ENCODE data around the gene HBM. TPM values are rescaled to one million over a fixed set of nuclear protein-coding genes. Genes with fewer than 3 reads are reported as not detected.
"Not testable (repeated sequence)": the region's sequence is repeated elsewhere in the genome, so short reads cannot be mapped to it uniquely, and the experiment has no call there.

The HBM gene
- total and polyA plus RNA-seq, 5 donors from 2014 or later: not detected

GRCh38 chr16:159136-159849 lies 6.5 kb upstream of the HBM start:
- H3K4me1 Mint-ChIP-seq: peaks cover 0 to 9% (median 6%) of the 10 kb centered on the region in 4 donors
- Histone ChIP-seq H3K27ac (ENCODE audit: insufficient read depth, low read length, poor library complexity, severe bottlenecking) (no peak overlapping the region), H3K27me3 (ENCODE audit: control insufficient read depth, insufficient read depth, low read length) (peaks cover 9% of the 10 kb centered on the region), H3K9me3 (ENCODE audit: control insufficient read depth in 2 of 2, low read length in 2 of 2) (no peaks in the 10 kb centered on the region), H3K36me3 (ENCODE audit: control insufficient read depth, insufficient read depth, low read length) (no peaks in the 10 kb centered on the region), H3K4me1 (ENCODE audit: control insufficient read depth, insufficient read depth, low read length, poor library complexity, severe bottlenecking) (peaks cover 8% of the 10 kb centered on the region), H3K4me3 (ENCODE audit: low read depth, low read length) (no peak overlapping the region)
- no peak overlapping the region for H3K4me3 Mint-ChIP-seq
- ATAC-seq (ENCODE audit: low read depth in 2 of 2) (no peak), DNase-seq (no peak)
- peaks cover 4% of the 10 kb centered on the region for H3K36me3 Mint-ChIP-seq
- H3K27ac Mint-ChIP-seq: peak overlapping the region in 1 of 3 donors; percentile 60
- H3K9me3 Mint-ChIP-seq: peaks cover 0 to 2% (median 0%) of the 10 kb centered on the region in 7 donors
- H3K27me3 Mint-ChIP-seq: peaks cover 61% of the 10 kb centered on the region

GRCh38 chr16:160242-160641 lies 5.5 kb upstream of the HBM start:
- H3K27ac ChIP-seq (ENCODE audit: insufficient read depth, low read length, poor library complexity, severe bottlenecking); H3K4me1 Mint-ChIP-seq; H3K9me3 ChIP-seq (ENCODE audit: control insufficient read depth in 2 of 2, low read length in 2 of 2); H3K4me3 ChIP-seq (ENCODE audit: low read depth, low read length); H3K4me1 ChIP-seq (ENCODE audit: control insufficient read depth, insufficient read depth, low read length, poor library complexity, severe bottlenecking); H3K27me3 ChIP-seq (ENCODE audit: control insufficient read depth, insufficient read depth, low read length); ATAC-seq (ENCODE audit: low read depth in 2 of 2); H3K36me3 ChIP-seq (ENCODE audit: control insufficient read depth, insufficient read depth, low read length); H3K27ac Mint-ChIP-seq; H3K9me3 Mint-ChIP-seq; DNase-seq; H3K4me3 Mint-ChIP-seq; H3K36me3 Mint-ChIP-seq: not testable (repeated sequence)
- H3K27me3 Mint-ChIP-seq: peaks cover 54% of the 10 kb centered on the region

- peaks cover 1% of the 10 kb centered on the region for H3K27me3 ChIP-seq (ENCODE audit: control insufficient read depth, insufficient read depth, low read length)
- H3K4me1 Mint-ChIP-seq: peaks cover 0 to 2% (median 0%) of the 10 kb centered on the region in 4 donors
- H3K27ac ChIP-seq (ENCODE audit: insufficient read depth, low read length, poor library complexity, severe bottlenecking): no peak overlapping the region
- peaks cover 8% of the 10 kb centered on the region for H3K4me1 ChIP-seq (ENCODE audit: control insufficient read depth, insufficient read depth, low read length, poor library complexity, severe bottlenecking)
- peaks cover 51% of the 10 kb centered on the region for H3K27me3 Mint-ChIP-seq
- no peak overlapping the region for H3K27ac Mint-ChIP-seq
- no peaks in the 10 kb centered on the region for H3K9me3 Mint-ChIP-seq
- ATAC-seq (ENCODE audit: low read depth in 2 of 2) (no peak), DNase-seq (no peak)
- no peak overlapping the region for H3K4me3 ChIP-seq (ENCODE audit: low read depth, low read length)
- H3K9me3 ChIP-seq (ENCODE audit: control insufficient read depth in 2 of 2, low read length in 2 of 2): no peaks in the 10 kb centered on the region
- H3K4me3 Mint-ChIP-seq: no peak overlapping the region
- H3K36me3 ChIP-seq (ENCODE audit: control insufficient read depth, insufficient read depth, low read length): no peaks in the 10 kb centered on the region
- H3K36me3 Mint-ChIP-seq: peaks cover 4% of the 10 kb centered on the region
Measured at GRCh38 chr16:160691-161190, 5.0 kb upstream of the HBM start.

- peaks cover 14% of the 10 kb centered on the region for H3K4me1 ChIP-seq (ENCODE audit: control insufficient read depth, insufficient read depth, low read length, poor library complexity, severe bottlenecking)
- Mint-ChIP-seq H3K4me3 (no peak overlapping the region), H3K27ac (no peak overlapping the region), H3K9me3 (no peaks in the 10 kb centered on the region), H3K27me3 (peaks cover 46% of the 10 kb centered on the region), H3K36me3 (peaks cover 4% of the 10 kb centered on the region), H3K4me1 (peaks cover 0 to 6% (median 0%) of the 10 kb centered on the region in 4 donors)
- ATAC-seq (ENCODE audit: low read depth in 2 of 2) (no peak), DNase-seq (no peak)
- no peak overlapping the region for H3K4me3 ChIP-seq (ENCODE audit: low read depth, low read length)
- peaks cover 4% of the 10 kb centered on the region for H3K27me3 ChIP-seq (ENCODE audit: control insufficient read depth, insufficient read depth, low read length)
- no peak overlapping the region for H3K27ac ChIP-seq (ENCODE audit: insufficient read depth, low read length, poor library complexity, severe bottlenecking)
- no peaks in the 10 kb centered on the region for H3K9me3 ChIP-seq (ENCODE audit: control insufficient read depth in 2 of 2, low read length in 2 of 2)
- no peaks in the 10 kb centered on the region for H3K36me3 ChIP-seq (ENCODE audit: control insufficient read depth, insufficient read depth, low read length)
Measured at GRCh38 chr16:162271-162991, 3.3 kb upstream of the HBM start.

GRCh38 chr16:163139-163538 lies 2.6 kb upstream of the HBM start:
- not testable (repeated sequence) for H3K4me3 ChIP-seq (ENCODE audit: low read depth, low read length); H3K9me3 ChIP-seq (ENCODE audit: control insufficient read depth in 2 of 2, low read length in 2 of 2); H3K27ac ChIP-seq (ENCODE audit: insufficient read depth, low read length, poor library complexity, severe bottlenecking); H3K27me3 ChIP-seq (ENCODE audit: control insufficient read depth, insufficient read depth, low read length); ATAC-seq (ENCODE audit: low read depth in 2 of 2); H3K36me3 Mint-ChIP-seq; H3K27ac Mint-ChIP-seq; H3K4me1 Mint-ChIP-seq; H3K36me3 ChIP-seq (ENCODE audit: control insufficient read depth, insufficient read depth, low read length); DNase-seq; H3K4me3 Mint-ChIP-seq; H3K9me3 Mint-ChIP-seq
- peaks cover 50% of the 10 kb centered on the region for H3K27me3 Mint-ChIP-seq
- H3K4me1 ChIP-seq (ENCODE audit: control insufficient read depth, insufficient read depth, low read length, poor library complexity, severe bottlenecking): peaks cover 14% of the 10 kb centered on the region

- H3K4me1 ChIP-seq (ENCODE audit: control insufficient read depth, insufficient read depth, low read length, poor library complexity, severe bottlenecking): peaks cover 14% of the 10 kb centered on the region
- H3K4me3 Mint-ChIP-seq; H3K9me3 ChIP-seq (ENCODE audit: control insufficient read depth in 2 of 2, low read length in 2 of 2); H3K4me1 Mint-ChIP-seq; H3K36me3 ChIP-seq (ENCODE audit: control insufficient read depth, insufficient read depth, low read length); H3K36me3 Mint-ChIP-seq; H3K4me3 ChIP-seq (ENCODE audit: low read depth, low read length); ATAC-seq (ENCODE audit: low read depth in 2 of 2); H3K27ac ChIP-seq (ENCODE audit: insufficient read depth, low read length, poor library complexity, severe bottlenecking); H3K9me3 Mint-ChIP-seq; DNase-seq; H3K27ac Mint-ChIP-seq; H3K27me3 ChIP-seq (ENCODE audit: control insufficient read depth, insufficient read depth, low read length): not testable (repeated sequence)
- peaks cover 52% of the 10 kb centered on the region for H3K27me3 Mint-ChIP-seq
Measured at GRCh38 chr16:163696-164095, 2.1 kb upstream of the HBM start.

GRCh38 chr16:164134-164823 lies 1.5 kb upstream of the HBM start:
- not testable (repeated sequence) for DNase-seq; H3K27ac Mint-ChIP-seq; H3K4me3 ChIP-seq (ENCODE audit: low read depth, low read length); H3K4me1 Mint-ChIP-seq; H3K36me3 ChIP-seq (ENCODE audit: control insufficient read depth, insufficient read depth, low read length); H3K9me3 Mint-ChIP-seq; H3K36me3 Mint-ChIP-seq; H3K4me3 Mint-ChIP-seq; H3K27me3 ChIP-seq (ENCODE audit: control insufficient read depth, insufficient read depth, low read length); H3K9me3 ChIP-seq (ENCODE audit: control insufficient read depth in 2 of 2, low read length in 2 of 2); H3K27ac ChIP-seq (ENCODE audit: insufficient read depth, low read length, poor library complexity, severe bottlenecking)
- ATAC-seq (ENCODE audit: low read depth in 2 of 2): peak in 1 of 2 donors; percentile 38
- peaks cover 52% of the 10 kb centered on the region for H3K27me3 Mint-ChIP-seq
- H3K4me1 ChIP-seq (ENCODE audit: control insufficient read depth, insufficient read depth, low read length, poor library complexity, severe bottlenecking): peaks cover 14% of the 10 kb centered on the region

All from CD4-positive, CD25-positive, alpha-beta regulatory T cell (primary cell).